ENCODE data around the gene TCN2. TPM values are rescaled to one million over a fixed set of nuclear protein-coding genes. Genes with fewer than 3 reads are reported as not detected.

The TCN2 gene
- total and polyA plus RNA-seq, 9 of the 15 experiments (the other 6 are each of a cell fraction or from before 2014, with no cell fraction given), result 0.88 to 5.4 (median 1.7) TPM

GRCh38 chr22:30609260-30610185 lies 2.5 kb downstream of the TCN2 start (continued):
- TF ChIP-seq ZNF76 (CRISPR knock-in tag; IDR thresholded peaks at IDR 0.05; ENCODE audit: borderline replicate concordance), result no peak
- TF ChIP-seq ARHGAP35 (IDR thresholded peaks at IDR 0.05; ENCODE audit: partially characterized antibody), result no peak
- TF ChIP-seq BRD9 (IDR thresholded peaks at IDR 0.05; ENCODE audit: low read depth, partially characterized antibody), result no peak
- TF ChIP-seq ELF1 (tag; IDR thresholded peaks at IDR 0.05), result no peak
- no peak for TF ChIP-seq ATF1 (CRISPR knock-in tag; IDR thresholded peaks at IDR 0.05)
- TF ChIP-seq ATF1 (tag; IDR thresholded peaks at IDR 0.05), result peak; percentile 46; the same call in 1 of the 2 replicates
- peak in 1 of 2 experiments; percentile 31; a peak in 1 of 4 replicates for TF ChIP-seq SIN3A (IDR thresholded peaks at IDR 0.05; ENCODE audit: borderline replicate concordance in 2 of 2, control insufficient read depth in 1 of 2, low read depth in 2 of 2, low read length in 2 of 2)
- peak; percentile 80 for TF ChIP-seq JUN (IDR thresholded peaks at IDR 0.05; ENCODE audit: borderline replicate concordance, low read depth, low read length)
- TF ChIP-seq JUN (CRISPR knock-in tag; IDR thresholded peaks at IDR 0.05; ENCODE audit: borderline replicate concordance), result no peak
- TF ChIP-seq HBP1 (CRISPR knock-in tag; IDR thresholded peaks at IDR 0.05), result no peak
- TF ChIP-seq JUNB (CRISPR knock-in tag; conservative IDR thresholded peaks at IDR 0.05), result no peak
- TF ChIP-seq RAD51 (IDR thresholded peaks at IDR 0.05; ENCODE audit: borderline replicate concordance, low read depth), result no peak
- no peak for TF ChIP-seq THRB (CRISPR knock-in tag; conservative IDR thresholded peaks at IDR 0.05)
- 0 out of 2 replicates have a peak, but pooled peaks have one; percentile 5 for TF ChIP-seq BHLHE40 (IDR thresholded peaks at IDR 0.05; ENCODE audit: low read length)
- peak; percentile 75; the same call in 1 of the 2 replicates for TF ChIP-seq CREB3 (tag; conservative IDR thresholded peaks at IDR 0.05; ENCODE audit: low read depth)
- no peak for TF ChIP-seq ZBTB34 (CRISPR knock-in tag; IDR thresholded peaks at IDR 0.05)
- no peak for TF ChIP-seq ZNF780A (CRISPR knock-in tag; IDR thresholded peaks at IDR 0.05)

All from K562 (cell line).